ENCODE measurements around the gene C3orf22. TPM values are rescaled to one million over a fixed set of nuclear protein-coding genes. Genes with fewer than 3 reads are reported as not detected.

Gene C3orf22
- total RNA-seq, 2 donors from 2014 or later: not detected

GRCh38 chr3:126582311-126582710, 23.6 kb upstream of the C3orf22 start:
- Histone ChIP-seq H3K4me1 (no peaks in the 10 kb centered on the region), H3K27me3 (no peaks in the 10 kb centered on the region), H3K4me3 (no peak overlapping the region), H3K27ac (no peak overlapping the region), H3K9me3 (peaks cover 0 to 9% (median 0%) of the 10 kb centered on the region in 3 donors), H3K36me3 (replicated peaks in 1 of 2; ENCODE audit: insufficient read depth in 1 of 2, low read depth in 2 of 2) (no peaks in the 10 kb centered on the region)
- intact Hi-C loops (cut with DNase I): no loop called here
- ATAC-seq: no peak
- TF ChIP-seq CTCF (IDR thresholded peaks at IDR 0.05) (no peak), POLR2A (IDR thresholded peaks at IDR 0.05) (no peak)
- WGBS, 2 donors: 68 to 79% methylated on average over 4 of the region's 4 CpGs
- DNase-seq: no peak

- intact Hi-C loops (cut with DNase I): no loop called here
- Histone ChIP-seq H3K4me3 (no peak overlapping the region), H3K27ac (no peak overlapping the region), H3K36me3 (replicated peaks in 1 of 2; ENCODE audit: insufficient read depth in 1 of 2, low read depth in 2 of 2) (no peaks in the 10 kb centered on the region), H3K9me3 (peaks cover 0 to 2% (median 0%) of the 10 kb centered on the region in 3 donors), H3K27me3 (no peaks in the 10 kb centered on the region), H3K4me1 (no peaks in the 10 kb centered on the region)
- TF ChIP-seq CTCF (IDR thresholded peaks at IDR 0.05): no peak
- no peak for TF ChIP-seq POLR2A (IDR thresholded peaks at IDR 0.05)
- WGBS, 2 donors: 65 to 71% methylated on average over 2 of the region's 2 CpGs
- DNase-seq: no peak
- ATAC-seq: no peak
These were observed 22.8 kb upstream of the C3orf22 start for GRCh38 chr3:126581569-126581968.

- WGBS, 2 donors: 66 to 78% methylated on average over 5 of the region's 5 CpGs
These were observed 22.0 kb upstream of the C3orf22 start for GRCh38 chr3:126580746-126581145.

DNA sequence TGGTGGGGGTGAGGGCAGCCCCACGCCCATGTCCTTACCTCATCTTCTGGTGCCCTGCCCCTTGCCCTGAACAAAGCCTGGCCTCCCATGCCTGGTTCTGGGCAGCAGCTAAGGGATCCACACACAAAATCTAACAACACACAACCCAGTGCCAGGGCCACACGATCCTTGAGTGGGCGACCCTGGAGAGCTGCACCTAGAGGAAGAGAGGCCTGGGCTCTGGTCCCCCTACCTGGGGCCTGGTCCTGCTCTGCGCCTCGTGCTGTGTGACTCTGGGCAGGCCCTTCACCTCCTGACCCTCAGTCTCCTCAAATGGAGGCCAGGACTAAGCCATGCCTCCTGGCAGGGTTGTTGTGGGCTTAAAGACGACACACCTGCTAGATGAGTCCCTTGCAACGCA, 20.0 kb upstream of the C3orf22 start:
- TF ChIP-seq CTCF (IDR thresholded peaks at IDR 0.05) (no peak), POLR2A (IDR thresholded peaks at IDR 0.05) (no peak)
- WGBS, 2 donors: 93 to 97% methylated on average over 5 to 7 of the region's 7 CpGs
- H3K36me3 ChIP-seq (replicated peaks in 1 of 2; ENCODE audit: insufficient read depth in 1 of 2, low read depth in 2 of 2): no peaks in the 10 kb centered on the region
- H3K27ac ChIP-seq: no peak overlapping the region
- ATAC-seq: no peak
- no peaks in the 10 kb centered on the region for H3K9me3 ChIP-seq
- H3K4me3 ChIP-seq: no peak overlapping the region
- DNase-seq: no peak
- no peaks in the 10 kb centered on the region for H3K27me3 ChIP-seq
- H3K4me1 ChIP-seq: no peaks in the 10 kb centered on the region
- intact Hi-C loops (cut with DNase I): no loop called here

More at GRCh38 chr3:126580746-126581145, 22.0 kb upstream of the C3orf22 start:
- Histone ChIP-seq H3K36me3 (replicated peaks in 1 of 2; ENCODE audit: insufficient read depth in 1 of 2, low read depth in 2 of 2) (no peaks in the 10 kb centered on the region), H3K27ac (no peak overlapping the region), H3K9me3 (no peaks in the 10 kb centered on the region), H3K27me3 (no peaks in the 10 kb centered on the region), H3K4me1 (no peaks in the 10 kb centered on the region), H3K4me3 (no peak overlapping the region)
- intact Hi-C loops (cut with DNase I): no loop called here
- DNase-seq: no peak
- no peak for ATAC-seq
- TF ChIP-seq POLR2A (IDR thresholded peaks at IDR 0.05): no peak
- TF ChIP-seq CTCF (IDR thresholded peaks at IDR 0.05): no peak

- Histone ChIP-seq H3K9me3 (no peaks in the 10 kb centered on the region), H3K36me3 (replicated peaks in 1 of 2; ENCODE audit: insufficient read depth in 1 of 2, low read depth in 2 of 2) (no peaks in the 10 kb centered on the region), H3K4me1 (no peaks in the 10 kb centered on the region), H3K27ac (no peak overlapping the region), H3K4me3 (no peak overlapping the region), H3K27me3 (no peaks in the 10 kb centered on the region)
- no peak for ATAC-seq
- 77 to 79% methylated on average over 2 of the region's 2 CpGs for WGBS, 2 donors
- intact Hi-C loops (cut with DNase I): no loop called here
- DNase-seq: no peak
- TF ChIP-seq CTCF (IDR thresholded peaks at IDR 0.05): no peak
- TF ChIP-seq POLR2A (IDR thresholded peaks at IDR 0.05): no peak
These were observed 18.5 kb upstream of the C3orf22 start for GRCh38 chr3:126577261-126577660.
